Natural killer cell treated with Interleukin-12 subunit alpha and Interleukin-12 subunit beta and Interleukin-15 and Interleukin-18, amount 100 ng/mL, for 72 hours (primary cell): Measurements from ENCODE around the gene CLNK. TPM values are rescaled to one million over a fixed set of nuclear protein-coding genes. Genes with fewer than 3 reads are reported as not detected.
A peak's percentile ranks its signal among the peaks of the same experiment; 100 is the strongest.

ENCODE experiments used
- ATAC-seq, 2 donors: fragments of 150-1000 bp; cut with Tn5 transposase in 1 of 2; sonication (Bioruptor Pico), chemical (Tn5 transposase) in 1 of 2; 2 replicates each; pipeline ENCODE4 v1.10.0; 2021
- DNase-seq: peaks from one replicate; pipeline ENCODE4 v3.0.0; 2022; ENCODE audit warnings: low spot score
- H3K27ac Mint-ChIP-seq, 2 donors: 1 replicate in 1 of 2; 2 replicates in 1 of 2; pipeline ENCODE4 v1.8.0; 2022; ENCODE audit warnings: mixed read lengths in 2 of 2, mild to moderate bottlenecking in 1 of 2, moderate library complexity in 1 of 2
- H3K27me3 Mint-ChIP-seq, 2 donors: 1 replicate in 1 of 2; 2 replicates in 1 of 2; pipeline ENCODE4 v1.8.0; 2022; ENCODE audit warnings: mixed read lengths in 2 of 2
- H3K36me3 Mint-ChIP-seq: one replicate; pipeline ENCODE4 v1.8.0; 2022; ENCODE audit warnings: mixed read lengths
- H3K4me1 Mint-ChIP-seq, 2 donors: 1 replicate in 1 of 2; 2 replicates in 1 of 2; pipeline ENCODE4 v1.8.0; 2022; ENCODE audit warnings: low read depth in 2 of 2, mixed read lengths in 2 of 2, mild to moderate bottlenecking in 1 of 2
- H3K4me3 Mint-ChIP-seq: one replicate; pipeline ENCODE4 v1.8.0; 2022; ENCODE audit warnings: mixed read lengths
- H3K9me3 Mint-ChIP-seq: 2 replicates; pipeline ENCODE4 v1.8.0; 2022; ENCODE audit warnings: mixed read lengths
- total RNA-seq, 2 donors: library from RNA; stranded (reverse); gene quantifications; one replicate each; pipeline ENCODE4 v1.2.3, GENCODE V29; 2022

Gene CLNK
- total RNA-seq, 2 donors from 2014 or later = 0.45 to 0.70 TPM

GRCh38 chr4:10565166-10565780, 119.3 kb downstream of the CLNK start:
- no peak for DNase-seq
- H3K27ac Mint-ChIP-seq = no peak overlapping the region
- H3K4me3 Mint-ChIP-seq = no peak overlapping the region
- no peaks in the 10 kb centered on the region for H3K36me3 Mint-ChIP-seq
- no peaks in the 10 kb centered on the region for H3K9me3 Mint-ChIP-seq
- peaks cover 0 to 7% of the 10 kb centered on the region in 2 donors for H3K27me3 Mint-ChIP-seq
- ATAC-seq = no peak
- H3K4me1 Mint-ChIP-seq = peaks cover 0 to 6% of the 10 kb centered on the region in 2 donors

GRCh38 chr4:10554694-10555093, 129.9 kb downstream of the CLNK start:
- Mint-ChIP-seq H3K4me1 (peaks cover 0 to 5% of the 10 kb centered on the region in 2 donors), H3K9me3 (no peaks in the 10 kb centered on the region), H3K27me3 (peaks cover 3 to 6% of the 10 kb centered on the region in 2 donors), H3K4me3 (no peak overlapping the region), H3K27ac (no peak overlapping the region), H3K36me3 (no peaks in the 10 kb centered on the region)
- peak; percentile 64 for DNase-seq
- ATAC-seq = peak in 1 of 2 donors; percentile 72

- Mint-ChIP-seq H3K9me3 (no peaks in the 10 kb centered on the region), H3K4me1 (peaks cover 0 to 5% of the 10 kb centered on the region in 2 donors), H3K27ac (no peak overlapping the region), H3K27me3 (peaks cover 3 to 6% of the 10 kb centered on the region in 2 donors), H3K36me3 (no peaks in the 10 kb centered on the region), H3K4me3 (no peak overlapping the region)
- DNase-seq (no peak), ATAC-seq (no peak)
Measured at GRCh38 chr4:10554121-10554520, 130.4 kb downstream of the CLNK start.

GRCh38 chr4:10552591-10553280, 131.8 kb downstream of the CLNK start:
- Mint-ChIP-seq H3K27me3 (peaks cover 3 to 13% of the 10 kb centered on the region in 2 donors), H3K9me3 (no peaks in the 10 kb centered on the region), H3K27ac (no peak overlapping the region), H3K4me3 (no peak overlapping the region), H3K36me3 (no peaks in the 10 kb centered on the region), H3K4me1 (peaks cover 0 to 5% of the 10 kb centered on the region in 2 donors)
- DNase-seq (no peak), ATAC-seq (peak in 1 of 2 donors; percentile 6)

- H3K27me3 Mint-ChIP-seq = peaks cover 2 to 22% of the 10 kb centered on the region in 2 donors
- no peak for DNase-seq
- H3K27ac Mint-ChIP-seq = no peak overlapping the region
- H3K36me3 Mint-ChIP-seq = no peaks in the 10 kb centered on the region
- no peak for ATAC-seq
- no peak overlapping the region for H3K4me3 Mint-ChIP-seq
- H3K4me1 Mint-ChIP-seq = no peaks in the 10 kb centered on the region
- no peaks in the 10 kb centered on the region for H3K9me3 Mint-ChIP-seq
Measured at GRCh38 chr4:10535912-10536311, 148.7 kb downstream of the CLNK start.

GRCh38 chr4:10534820-10535219, 149.7 kb downstream of the CLNK start:
- no peaks in the 10 kb centered on the region for H3K36me3 Mint-ChIP-seq
- ATAC-seq (no peak), DNase-seq (no peak)
- H3K27me3 Mint-ChIP-seq = peaks cover 6 to 22% of the 10 kb centered on the region in 2 donors
- no peaks in the 10 kb centered on the region for H3K9me3 Mint-ChIP-seq
- no peak overlapping the region for H3K4me3 Mint-ChIP-seq
- no peak overlapping the region for H3K27ac Mint-ChIP-seq
- no peaks in the 10 kb centered on the region for H3K4me1 Mint-ChIP-seq

- no peaks in the 10 kb centered on the region for H3K36me3 Mint-ChIP-seq
- ATAC-seq (no peak), DNase-seq (no peak)
- no peaks in the 10 kb centered on the region for H3K9me3 Mint-ChIP-seq
- peaks cover 6 to 14% of the 10 kb centered on the region in 2 donors for H3K27me3 Mint-ChIP-seq
- no peak overlapping the region for H3K4me3 Mint-ChIP-seq
- no peaks in the 10 kb centered on the region for H3K4me1 Mint-ChIP-seq
- peak overlapping the region in 1 of 2 donors; percentile 10 for H3K27ac Mint-ChIP-seq
Measured at GRCh38 chr4:10532155-10532554, 152.4 kb downstream of the CLNK start.

GRCh38 chr4:10530137-10530786, 154.3 kb downstream of the CLNK start:
- H3K27me3 Mint-ChIP-seq = peaks cover 6 to 14% of the 10 kb centered on the region in 2 donors
- no peaks in the 10 kb centered on the region for H3K9me3 Mint-ChIP-seq
- DNase-seq (no peak), ATAC-seq (no peak)
- no peak overlapping the region for H3K4me3 Mint-ChIP-seq
- H3K27ac Mint-ChIP-seq = no peak overlapping the region
- H3K4me1 Mint-ChIP-seq = no peaks in the 10 kb centered on the region
- H3K36me3 Mint-ChIP-seq = no peaks in the 10 kb centered on the region

- ATAC-seq (no peak), DNase-seq (no peak)
- Mint-ChIP-seq H3K27me3 (peaks cover 4 to 7% of the 10 kb centered on the region in 2 donors), H3K27ac (no peak overlapping the region), H3K9me3 (no peaks in the 10 kb centered on the region), H3K4me3 (no peak overlapping the region), H3K4me1 (no peaks in the 10 kb centered on the region), H3K36me3 (no peaks in the 10 kb centered on the region)
Measured at GRCh38 chr4:10529291-10530136, 155.1 kb downstream of the CLNK start.

- Mint-ChIP-seq H3K27ac (no peak overlapping the region), H3K36me3 (no peaks in the 10 kb centered on the region), H3K4me3 (no peak overlapping the region), H3K27me3 (peaks cover 4 to 6% of the 10 kb centered on the region in 2 donors), H3K9me3 (no peaks in the 10 kb centered on the region), H3K4me1 (no peaks in the 10 kb centered on the region)
- DNase-seq (no peak), ATAC-seq (no peak)
Measured at GRCh38 chr4:10527438-10527837, 157.1 kb downstream of the CLNK start.

GRCh38 chr4:10526429-10527222, 157.9 kb downstream of the CLNK start:
- Mint-ChIP-seq H3K9me3 (no peaks in the 10 kb centered on the region), H3K27ac (no peak overlapping the region), H3K36me3 (no peaks in the 10 kb centered on the region), H3K27me3 (peaks cover 0 to 4% of the 10 kb centered on the region in 2 donors), H3K4me3 (no peak overlapping the region), H3K4me1 (no peaks in the 10 kb centered on the region)
- ATAC-seq (no peak), DNase-seq (no peak)

- H3K9me3 Mint-ChIP-seq = no peaks in the 10 kb centered on the region
- H3K4me3 Mint-ChIP-seq = no peak overlapping the region
- H3K27ac Mint-ChIP-seq = no peak overlapping the region
- no peak for DNase-seq
- H3K27me3 Mint-ChIP-seq = no peaks in the 10 kb centered on the region
- no peak for ATAC-seq
- no peaks in the 10 kb centered on the region for H3K4me1 Mint-ChIP-seq
- H3K36me3 Mint-ChIP-seq = no peaks in the 10 kb centered on the region
Measured at GRCh38 chr4:10524196-10524833, 160.3 kb downstream of the CLNK start.
